ENCODE data around the gene UFM1. TPM values are rescaled to one million over a fixed set of nuclear protein-coding genes. Genes with fewer than 3 reads are reported as not detected.
"Not testable (repeated sequence)": the region's sequence is repeated elsewhere in the genome, so short reads cannot be mapped to it uniquely, and the experiment has no call there.

UFM1 gene
- total and polyA plus RNA-seq, 2 experiments from 2014 or later = 80.4 to 128 TPM

GRCh38 chr13:38363219-38363618, 13.6 kb downstream of the UFM1 start:
- no peaks in the 10 kb centered on the region for H3K9me2 ChIP-seq (replicated peaks; ENCODE audit: insufficient read depth)
- no peak overlapping the region for H3K4me2 ChIP-seq
- no peaks in the 10 kb centered on the region for H3K9me3 ChIP-seq (ENCODE audit: low read depth)
- DNase-seq (ENCODE audit: low spot score) = no peak
- H3K36me3 ChIP-seq (replicated peaks; ENCODE audit: insufficient read depth, low read depth) = no peaks in the 10 kb centered on the region
- 100% methylated on average over 2 of the region's 2 CpGs for WGBS (ENCODE audit: low lambda C conversion rate, missing lambda C conversion rate)
- no peaks in the 10 kb centered on the region for H3K4me1 ChIP-seq (ENCODE audit: insufficient read depth)
- H3K27me3 ChIP-seq = no peaks in the 10 kb centered on the region
- no peak overlapping the region for H3K27ac ChIP-seq
- no peak for TF ChIP-seq EZH2 (IDR thresholded peaks at IDR 0.05; ENCODE audit: borderline replicate concordance)
- no peak for TF ChIP-seq CTCF (IDR thresholded peaks at IDR 0.05; ENCODE audit: poor library complexity)
- TF ChIP-seq EZH2phosphoT487 (IDR thresholded peaks at IDR 0.05; ENCODE audit: low read depth, severe bottlenecking, unreplicated experiment) = no peak
- no peaks in the 10 kb centered on the region for H3K79me2 ChIP-seq
- H4K20me1 ChIP-seq (ENCODE audit: insufficient read depth, poor library complexity, severe bottlenecking) = no peaks in the 10 kb centered on the region
- H2AFZ ChIP-seq = no peak overlapping the region
- H3K4me3 ChIP-seq = no peak overlapping the region

GRCh38 chr13:38363746-38364145, 14.1 kb downstream of the UFM1 start:
- not testable (repeated sequence) for H3K27me3 ChIP-seq; H2AFZ ChIP-seq; H3K27ac ChIP-seq; H3K4me3 ChIP-seq; H3K36me3 ChIP-seq (replicated peaks; ENCODE audit: insufficient read depth, low read depth); H3K4me1 ChIP-seq (ENCODE audit: insufficient read depth); H3K4me2 ChIP-seq; H3K9me3 ChIP-seq (ENCODE audit: low read depth); DNase-seq (ENCODE audit: low spot score); H3K9me2 ChIP-seq (replicated peaks; ENCODE audit: insufficient read depth); H3K79me2 ChIP-seq; H4K20me1 ChIP-seq (ENCODE audit: insufficient read depth, poor library complexity, severe bottlenecking)
- 90% methylated on average over 4 of the region's 19 CpGs for WGBS (ENCODE audit: low lambda C conversion rate, missing lambda C conversion rate)

DNA sequence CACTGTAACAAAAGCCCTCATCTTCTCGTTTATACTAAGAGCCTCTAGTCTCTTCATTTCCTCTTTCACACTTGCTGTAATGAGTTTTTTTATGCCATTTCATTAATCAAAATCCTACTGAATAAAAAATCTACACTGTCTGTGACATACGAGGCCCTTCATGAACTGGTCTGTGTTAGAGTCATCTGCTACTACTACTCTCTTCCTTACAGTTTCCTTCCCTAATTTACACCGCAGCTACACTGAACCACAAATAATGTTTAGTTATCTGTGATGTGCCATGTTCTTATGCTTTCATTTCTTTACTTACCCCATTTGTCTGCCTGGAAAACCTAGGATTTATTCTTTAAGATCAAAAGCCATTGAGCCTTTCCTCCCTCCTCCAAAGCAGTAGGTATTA, 16.0 kb downstream of the UFM1 start:
- H4K20me1 ChIP-seq (ENCODE audit: insufficient read depth, poor library complexity, severe bottlenecking) = no peaks in the 10 kb centered on the region
- WGBS (ENCODE audit: low lambda C conversion rate, missing lambda C conversion rate) = 93% methylated on average over 3 of the region's 3 CpGs
- no peaks in the 10 kb centered on the region for H3K36me3 ChIP-seq (replicated peaks; ENCODE audit: insufficient read depth, low read depth)
- H3K4me1 ChIP-seq (ENCODE audit: insufficient read depth) = no peaks in the 10 kb centered on the region
- no peaks in the 10 kb centered on the region for H3K9me3 ChIP-seq (ENCODE audit: low read depth)
- H3K27me3 ChIP-seq = no peaks in the 10 kb centered on the region
- H3K27ac ChIP-seq = no peak overlapping the region
- no peaks in the 10 kb centered on the region for H3K9me2 ChIP-seq (replicated peaks; ENCODE audit: insufficient read depth)
- H2AFZ ChIP-seq = no peak overlapping the region
- TF ChIP-seq CTCF (IDR thresholded peaks at IDR 0.05; ENCODE audit: poor library complexity) = no peak
- TF ChIP-seq EZH2phosphoT487 (IDR thresholded peaks at IDR 0.05; ENCODE audit: low read depth, severe bottlenecking, unreplicated experiment) = no peak
- TF ChIP-seq EZH2 (IDR thresholded peaks at IDR 0.05; ENCODE audit: borderline replicate concordance) = no peak
- H3K79me2 ChIP-seq = no peaks in the 10 kb centered on the region
- no peak overlapping the region for H3K4me3 ChIP-seq
- no peak for DNase-seq (ENCODE audit: low spot score)
- no peak overlapping the region for H3K4me2 ChIP-seq

DNA sequence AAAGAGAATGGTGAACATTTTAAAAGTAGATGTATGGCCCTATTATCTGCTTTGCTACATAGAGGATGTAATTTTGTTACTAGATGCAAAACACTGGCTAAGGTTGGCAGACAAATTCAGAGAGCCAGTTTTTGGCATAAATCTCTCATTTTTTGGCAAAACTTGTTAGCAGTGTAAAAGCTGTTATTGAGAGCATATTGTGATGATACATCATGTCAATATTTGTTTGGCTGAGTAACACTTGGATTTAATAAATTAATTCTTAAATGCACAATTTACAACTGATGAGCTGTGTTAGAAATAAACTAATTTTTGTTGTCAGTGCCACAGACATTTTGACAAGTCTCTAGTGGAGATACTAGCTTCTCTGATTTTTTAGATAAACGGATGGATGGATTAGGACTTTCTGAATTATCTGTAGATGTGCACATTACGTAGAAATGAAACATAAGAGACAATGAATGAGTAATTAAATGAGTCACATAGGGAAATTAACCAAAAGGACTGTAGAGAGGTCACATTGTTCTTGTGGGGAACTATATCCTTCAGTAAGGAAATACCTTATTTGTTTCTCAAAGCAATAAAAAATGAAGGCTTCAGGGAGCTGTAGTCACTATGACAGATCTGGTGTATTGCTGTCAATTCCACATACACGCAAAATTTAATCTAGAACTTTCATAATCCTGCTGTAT, 17.4 kb downstream of the UFM1 start:
- no peak overlapping the region for H2AFZ ChIP-seq
- H3K27me3 ChIP-seq = no peaks in the 10 kb centered on the region
- H3K27ac ChIP-seq = no peak overlapping the region
- H3K4me1 ChIP-seq (ENCODE audit: insufficient read depth) = no peaks in the 10 kb centered on the region
- no peaks in the 10 kb centered on the region for H3K79me2 ChIP-seq
- no peaks in the 10 kb centered on the region for H3K9me3 ChIP-seq (ENCODE audit: low read depth)
- DNase-seq (ENCODE audit: low spot score) = no peak
- no peak overlapping the region for H3K4me3 ChIP-seq
- H4K20me1 ChIP-seq (ENCODE audit: insufficient read depth, poor library complexity, severe bottlenecking) = no peaks in the 10 kb centered on the region
- WGBS (ENCODE audit: low lambda C conversion rate, missing lambda C conversion rate) = 92% methylated on average over 3 of the region's 3 CpGs
- no peak for TF ChIP-seq CTCF (IDR thresholded peaks at IDR 0.05; ENCODE audit: poor library complexity)
- no peak for TF ChIP-seq EZH2phosphoT487 (IDR thresholded peaks at IDR 0.05; ENCODE audit: low read depth, severe bottlenecking, unreplicated experiment)
- TF ChIP-seq EZH2 (IDR thresholded peaks at IDR 0.05; ENCODE audit: borderline replicate concordance) = no peak
- H3K9me2 ChIP-seq (replicated peaks; ENCODE audit: insufficient read depth) = no peaks in the 10 kb centered on the region
- no peaks in the 10 kb centered on the region for H3K36me3 ChIP-seq (replicated peaks; ENCODE audit: insufficient read depth, low read depth)
- H3K4me2 ChIP-seq = no peak overlapping the region
